Measurements from ENCODE around the gene NKIRAS1.

Gene NKIRAS1

DNA sequence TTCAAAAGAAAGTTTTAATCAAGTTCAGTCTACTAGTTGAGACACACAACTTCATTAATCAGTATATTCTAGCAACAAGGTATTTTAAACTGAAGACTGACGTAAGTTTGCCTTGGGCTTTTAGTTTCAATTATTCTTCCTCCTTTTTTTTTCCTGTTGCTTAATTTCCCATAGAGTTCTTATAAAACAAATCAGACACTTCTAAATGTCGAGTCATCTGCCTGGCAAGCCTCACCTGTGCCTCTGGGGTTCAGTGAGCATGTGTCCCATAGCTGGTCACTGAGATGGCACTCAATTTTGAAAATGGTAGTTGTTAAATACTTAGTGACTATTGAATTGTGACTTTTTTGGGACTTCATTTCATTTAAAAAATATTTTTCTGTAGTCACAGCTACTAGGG, 27.4 kb downstream of the NKIRAS1 start:
- no peak for TF ChIP-seq TAF1 (IDR thresholded peaks at IDR 0.05; ENCODE audit: borderline replicate concordance, insufficient read depth, low read length)
- TF ChIP-seq, protein P1, sequence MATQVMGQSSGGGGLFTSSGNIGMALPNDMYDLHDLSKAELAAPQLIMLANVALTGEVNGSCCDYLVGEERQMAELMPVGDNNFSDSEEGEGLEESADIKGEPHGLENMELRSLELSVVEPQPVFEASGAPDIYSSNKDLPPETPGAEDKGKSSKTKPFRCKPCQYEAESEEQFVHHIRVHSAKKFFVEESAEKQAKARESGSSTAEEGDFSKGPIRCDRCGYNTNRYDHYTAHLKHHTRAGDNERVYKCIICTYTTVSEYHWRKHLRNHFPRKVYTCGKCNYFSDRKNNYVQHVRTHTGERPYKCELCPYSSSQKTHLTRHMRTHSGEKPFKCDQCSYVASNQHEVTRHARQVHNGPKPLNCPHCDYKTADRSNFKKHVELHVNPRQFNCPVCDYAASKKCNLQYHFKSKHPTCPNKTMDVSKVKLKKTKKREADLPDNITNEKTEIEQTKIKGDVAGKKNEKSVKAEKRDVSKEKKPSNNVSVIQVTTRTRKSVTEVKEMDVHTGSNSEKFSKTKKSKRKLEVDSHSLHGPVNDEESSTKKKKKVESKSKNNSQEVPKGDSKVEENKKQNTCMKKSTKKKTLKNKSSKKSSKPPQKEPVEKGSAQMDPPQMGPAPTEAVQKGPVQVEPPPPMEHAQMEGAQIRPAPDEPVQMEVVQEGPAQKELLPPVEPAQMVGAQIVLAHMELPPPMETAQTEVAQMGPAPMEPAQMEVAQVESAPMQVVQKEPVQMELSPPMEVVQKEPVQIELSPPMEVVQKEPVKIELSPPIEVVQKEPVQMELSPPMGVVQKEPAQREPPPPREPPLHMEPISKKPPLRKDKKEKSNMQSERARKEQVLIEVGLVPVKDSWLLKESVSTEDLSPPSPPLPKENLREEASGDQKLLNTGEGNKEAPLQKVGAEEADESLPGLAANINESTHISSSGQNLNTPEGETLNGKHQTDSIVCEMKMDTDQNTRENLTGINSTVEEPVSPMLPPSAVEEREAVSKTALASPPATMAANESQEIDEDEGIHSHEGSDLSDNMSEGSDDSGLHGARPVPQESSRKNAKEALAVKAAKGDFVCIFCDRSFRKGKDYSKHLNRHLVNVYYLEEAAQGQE (IDR thresholded peaks at IDR 0.05; ENCODE audit: insufficient read depth in 1 of 2, low read depth in 2 of 2, low read length in 2 of 2), result no peak
- no peak for TF ChIP-seq POLR2AphosphoS5 (IDR thresholded peaks at IDR 0.05; ENCODE audit: low read depth, low read length)
- TF ChIP-seq SIN3A (IDR thresholded peaks at IDR 0.05; ENCODE audit: borderline replicate concordance, insufficient read depth, low read length), result no peak
- no peak for TF ChIP-seq FOXP2 (optimal IDR thresholded peaks at IDR 0.05; ENCODE audit: borderline replicate concordance, extremely low read depth, extremely low read length, insufficient read depth)

GRCh38 chr3:23888617-23889228, 28.1 kb downstream of the NKIRAS1 start:
- no peak for TF ChIP-seq SIN3A (IDR thresholded peaks at IDR 0.05; ENCODE audit: borderline replicate concordance, insufficient read depth, low read length)
- TF ChIP-seq, protein P1 (IDR thresholded peaks at IDR 0.05; ENCODE audit: insufficient read depth in 1 of 2, low read depth in 2 of 2, low read length in 2 of 2), result no peak
- TF ChIP-seq TAF1 (IDR thresholded peaks at IDR 0.05; ENCODE audit: borderline replicate concordance, insufficient read depth, low read length), result no peak
- TF ChIP-seq POLR2AphosphoS5 (IDR thresholded peaks at IDR 0.05; ENCODE audit: low read depth, low read length), result no peak
- no peak for TF ChIP-seq FOXP2 (optimal IDR thresholded peaks at IDR 0.05; ENCODE audit: borderline replicate concordance, extremely low read depth, extremely low read length, insufficient read depth)

DNA sequence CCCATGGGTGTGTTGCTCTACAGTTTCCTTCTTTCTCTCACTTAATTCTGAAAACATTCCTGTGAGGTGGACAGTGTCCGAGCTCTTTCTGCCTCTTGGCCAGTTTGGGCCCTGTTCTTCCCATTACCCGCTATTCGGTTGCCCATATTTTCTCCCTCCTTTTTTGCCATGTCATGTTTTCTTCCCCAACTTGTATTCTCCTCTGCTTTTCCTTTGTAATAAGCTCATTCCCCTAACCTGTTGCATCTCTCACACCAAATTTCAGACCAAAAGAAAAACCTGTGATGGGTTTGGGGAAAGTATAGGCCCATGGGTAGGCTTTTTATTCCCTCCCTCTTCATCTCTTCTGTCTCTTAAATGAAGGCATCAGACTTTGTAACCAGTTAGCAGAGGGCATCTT, 30.5 kb downstream of the NKIRAS1 start:
- no peak for TF ChIP-seq TAF1 (IDR thresholded peaks at IDR 0.05; ENCODE audit: borderline replicate concordance, insufficient read depth, low read length)
- TF ChIP-seq, protein P1 (IDR thresholded peaks at IDR 0.05; ENCODE audit: insufficient read depth in 1 of 2, low read depth in 2 of 2, low read length in 2 of 2), result no peak
- TF ChIP-seq FOXP2 (optimal IDR thresholded peaks at IDR 0.05; ENCODE audit: borderline replicate concordance, extremely low read depth, extremely low read length, insufficient read depth), result no peak
- no peak for TF ChIP-seq SIN3A (IDR thresholded peaks at IDR 0.05; ENCODE audit: borderline replicate concordance, insufficient read depth, low read length)

- TF ChIP-seq, protein P1 (IDR thresholded peaks at IDR 0.05; ENCODE audit: insufficient read depth in 1 of 2, low read depth in 2 of 2, low read length in 2 of 2), result no peak
- TF ChIP-seq SIN3A (IDR thresholded peaks at IDR 0.05; ENCODE audit: borderline replicate concordance, insufficient read depth, low read length) (no peak), POLR2AphosphoS5 (IDR thresholded peaks at IDR 0.05; ENCODE audit: low read depth, low read length) (no peak), TAF1 (IDR thresholded peaks at IDR 0.05; ENCODE audit: borderline replicate concordance, insufficient read depth, low read length) (no peak), FOXP2 (optimal IDR thresholded peaks at IDR 0.05; ENCODE audit: borderline replicate concordance, extremely low read depth, extremely low read length, insufficient read depth) (no peak)
These were observed 31.6 kb downstream of the NKIRAS1 start for GRCh38 chr3:23885210-23885609.

Data from PFSK-1 (cell line).